ENCODE measurements around the gene ZCCHC14. TPM values are rescaled to one million over a fixed set of nuclear protein-coding genes. Genes with fewer than 3 reads are reported as not detected.
"Not testable (repeated sequence)": the region's sequence is repeated elsewhere in the genome, so short reads cannot be mapped to it uniquely, and the experiment has no call there.

Gene ZCCHC14
- total RNA-seq, 1 donor from 2014 or later = 16.6 TPM

DNA sequence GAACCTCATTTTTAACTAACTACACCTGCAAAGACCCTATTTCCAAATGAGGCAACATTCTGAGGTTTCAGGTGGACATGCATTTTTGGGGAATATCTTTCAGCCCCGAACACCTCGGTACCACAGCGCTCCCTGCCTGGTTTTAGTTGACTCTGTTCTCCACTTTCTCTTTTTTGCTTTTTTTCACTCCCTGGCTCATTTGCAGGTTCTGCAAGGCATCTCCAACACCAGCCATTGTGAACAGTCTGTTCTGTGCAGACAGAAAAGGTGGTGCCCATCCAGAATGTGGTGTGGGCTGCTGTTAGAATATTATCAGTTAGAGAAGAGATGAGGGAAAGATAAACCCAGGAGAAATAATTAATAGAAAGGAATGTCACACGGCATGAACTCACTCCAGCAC is 32.5 kb upstream of the ZCCHC14 start:
- DNase-seq (ENCODE audit: low spot score) = no peak

GRCh38 chr16:87524407-87524806 is 31.6 kb upstream of the ZCCHC14 start:
- DNase-seq (ENCODE audit: low spot score) = no peak

GRCh38 chr16:87523605-87524004 is 30.8 kb upstream of the ZCCHC14 start:
- DNase-seq (ENCODE audit: low spot score) = not testable (repeated sequence)

GRCh38 chr16:87521764-87522163 is 28.9 kb upstream of the ZCCHC14 start:
- DNase-seq (ENCODE audit: low spot score) = not testable (repeated sequence)

DNA sequence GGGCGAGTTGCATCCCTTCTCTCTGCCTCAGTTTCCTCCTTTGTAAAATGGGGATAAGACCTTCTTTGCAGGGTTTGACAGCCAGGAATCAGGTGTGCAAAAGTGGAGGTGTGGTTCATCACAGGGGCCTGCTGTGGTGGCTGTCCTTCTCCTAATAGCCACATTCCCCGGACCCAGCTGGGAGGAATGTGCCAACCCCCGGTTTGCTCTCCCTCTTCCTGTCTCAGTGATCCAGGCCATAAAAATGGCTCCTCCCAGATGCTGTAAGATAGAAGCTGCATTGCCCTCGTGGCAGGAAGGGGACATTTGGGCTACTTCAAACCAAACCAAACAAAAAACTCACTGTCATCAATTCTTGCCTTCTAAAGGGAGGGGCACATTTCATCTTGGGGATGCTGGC is 26.3 kb upstream of the ZCCHC14 start:
- not testable (repeated sequence) for DNase-seq (ENCODE audit: low spot score)

- DNase-seq (ENCODE audit: low spot score) = not testable (repeated sequence)
These were observed 25.7 kb upstream of the ZCCHC14 start for GRCh38 chr16:87518430-87519051.

DNA sequence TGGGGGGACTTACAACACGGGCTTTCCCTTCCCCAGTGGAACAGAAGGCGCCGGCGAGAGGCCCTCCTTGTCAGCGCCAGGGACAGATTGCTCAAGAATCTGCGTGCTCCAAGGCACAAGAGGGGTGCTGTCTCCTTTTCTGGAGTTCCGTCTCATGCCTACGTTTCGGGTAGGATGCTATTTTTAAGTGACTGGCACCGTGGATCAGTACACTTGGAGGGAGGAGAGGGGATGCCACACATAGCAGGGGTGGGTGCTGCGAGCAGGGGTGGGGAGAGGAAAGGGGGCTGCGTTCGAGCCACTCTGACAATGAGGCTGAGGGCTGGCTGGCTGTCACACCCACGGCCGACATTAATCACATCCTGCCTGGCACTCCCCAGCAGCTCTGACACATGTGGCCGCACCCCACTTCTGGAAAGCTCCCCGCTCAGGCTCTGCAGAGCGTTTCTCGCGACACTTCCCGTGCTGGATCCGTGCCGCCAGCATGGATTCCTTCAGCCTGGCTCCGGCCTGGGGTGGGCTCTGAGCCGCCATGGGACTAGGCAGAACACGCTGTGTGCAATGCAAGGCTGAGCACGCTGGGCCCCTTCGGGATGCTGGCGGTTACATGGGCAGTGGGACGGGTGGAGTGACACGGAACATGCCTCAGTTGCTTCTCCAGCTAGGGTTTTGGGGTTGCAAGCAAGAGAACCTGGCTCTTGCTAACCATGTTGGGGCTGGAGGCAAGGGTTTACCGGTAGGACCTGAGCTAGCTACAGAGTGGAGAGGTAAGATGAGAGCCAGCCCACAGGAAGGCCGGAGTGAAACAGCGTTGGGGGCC is 25.0 kb upstream of the ZCCHC14 start:
- DNase-seq (ENCODE audit: low spot score) = not testable (repeated sequence)

DNA sequence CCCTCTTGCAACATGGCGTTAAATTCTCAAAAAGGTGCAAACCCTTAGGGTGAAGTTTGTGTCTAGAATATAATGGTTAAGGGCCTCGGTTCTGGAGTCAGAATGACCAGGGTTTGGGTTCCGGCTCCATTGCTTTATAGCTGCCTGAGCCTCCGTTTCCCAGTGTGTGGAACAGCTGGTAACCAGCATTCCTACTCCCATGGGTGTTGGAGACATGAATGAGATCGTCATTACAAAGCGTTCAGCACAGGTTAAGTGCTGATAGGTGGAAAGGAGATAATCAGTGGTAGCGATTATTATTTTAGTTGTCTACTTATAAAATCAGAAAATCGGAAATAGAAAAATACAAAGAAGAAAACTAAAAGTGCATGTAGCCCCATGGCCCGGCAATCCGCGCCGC is 23.5 kb upstream of the ZCCHC14 start:
- DNase-seq (ENCODE audit: low spot score) = no peak

- no peak for DNase-seq (ENCODE audit: low spot score)
These were observed 22.9 kb upstream of the ZCCHC14 start for GRCh38 chr16:87515475-87516330.

GRCh38 chr16:87509778-87510177 is 17.0 kb upstream of the ZCCHC14 start:
- not testable (repeated sequence) for DNase-seq (ENCODE audit: low spot score)

DNA sequence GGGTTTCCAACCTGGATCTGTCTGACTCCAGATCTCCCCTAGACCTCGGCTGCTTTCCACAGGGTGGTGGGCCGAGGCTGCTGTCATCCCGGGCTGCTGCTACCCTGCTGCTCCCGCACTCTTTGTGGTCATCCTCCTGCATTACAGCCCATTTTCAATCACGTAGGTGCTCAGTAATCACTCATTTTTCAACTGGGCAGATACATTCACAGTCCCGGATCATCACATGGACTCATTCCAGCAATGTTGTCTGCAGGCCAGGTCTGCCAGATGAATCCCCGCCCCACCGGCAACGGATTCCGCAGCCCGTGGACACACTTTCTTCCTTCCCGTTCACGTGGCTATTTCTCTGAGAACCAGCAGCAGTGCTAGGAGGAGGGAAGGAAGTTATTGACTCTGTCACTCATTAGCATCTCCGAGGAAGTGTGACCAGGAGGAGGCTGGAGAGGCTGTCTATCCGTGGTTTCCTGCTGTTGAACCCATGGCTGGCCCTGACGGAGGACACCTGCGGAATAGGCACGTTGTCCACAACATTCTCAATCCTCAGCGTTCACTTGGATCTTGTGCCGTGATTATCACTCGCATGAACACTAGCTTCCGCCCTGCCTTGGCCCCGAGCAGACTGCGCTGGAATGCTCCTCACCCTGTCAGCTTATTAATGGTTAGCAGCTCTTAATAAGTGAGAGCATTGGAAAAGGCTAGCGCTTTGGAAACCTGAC is 14.7 kb upstream of the ZCCHC14 start:
- no peak for DNase-seq (ENCODE audit: low spot score)

- no peak for DNase-seq (ENCODE audit: low spot score)
These were observed 13.9 kb upstream of the ZCCHC14 start for GRCh38 chr16:87506423-87507350.

DNA sequence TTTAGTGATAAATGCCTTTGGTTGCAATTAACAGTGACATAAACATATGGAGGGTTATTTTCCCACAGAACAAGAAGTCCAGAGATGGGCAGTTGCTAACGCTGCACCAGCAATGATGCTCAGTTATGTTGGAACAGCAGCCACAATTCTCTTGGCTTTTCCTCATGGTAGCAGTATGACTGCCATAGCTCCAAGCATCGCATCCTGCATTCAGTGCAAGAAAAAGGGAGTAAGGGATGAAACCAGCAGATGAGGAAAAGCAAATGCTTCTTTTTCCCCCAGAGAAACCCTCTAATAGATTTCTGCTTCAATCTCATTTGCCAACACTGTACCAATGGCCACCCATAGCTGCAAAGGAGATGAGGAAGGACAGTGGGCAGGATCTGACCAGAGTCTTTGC is 13.0 kb upstream of the ZCCHC14 start:
- DNase-seq (ENCODE audit: low spot score) = no peak

DNA sequence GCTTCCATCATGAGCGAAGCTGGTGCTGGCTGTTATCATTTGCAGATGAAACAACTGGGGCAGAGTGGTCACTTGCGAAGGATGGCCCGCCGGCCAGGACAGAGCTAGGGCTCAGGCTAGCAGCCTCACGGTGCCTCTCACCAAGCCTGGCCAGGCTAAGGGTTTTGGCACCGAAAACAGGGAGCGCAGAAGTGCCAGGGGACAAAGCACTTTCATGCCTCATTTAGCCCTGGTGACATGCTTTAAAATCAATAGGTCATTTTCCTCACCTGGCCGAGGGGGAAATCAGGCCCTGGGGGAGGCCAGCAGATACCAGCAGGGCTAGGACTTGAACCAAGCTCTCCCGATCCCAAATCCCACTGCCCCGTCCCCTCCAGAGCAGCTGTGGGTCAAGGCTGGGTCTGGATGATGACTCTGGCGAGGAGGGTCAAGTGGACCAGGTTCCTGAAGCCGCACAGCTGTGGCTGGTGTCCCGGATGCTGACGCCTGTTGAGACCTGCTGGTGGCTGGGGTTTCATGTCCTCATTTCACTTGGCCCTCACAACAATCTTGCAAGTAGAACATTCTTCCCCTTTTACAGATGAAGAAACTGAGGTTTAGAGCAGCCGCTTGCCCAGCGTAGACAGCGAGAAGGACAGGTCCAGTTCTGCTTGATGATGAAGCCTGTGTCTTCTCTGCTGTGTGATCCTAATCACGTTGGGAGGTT is 10.6 kb upstream of the ZCCHC14 start:
- not testable (repeated sequence) for DNase-seq (ENCODE audit: low spot score)

- no peak for DNase-seq (ENCODE audit: low spot score)
These were observed 9.6 kb upstream of the ZCCHC14 start for GRCh38 chr16:87502308-87502969.

GRCh38 chr16:87501117-87501516 is 8.3 kb upstream of the ZCCHC14 start:
- no peak for DNase-seq (ENCODE audit: low spot score)

- DNase-seq (ENCODE audit: low spot score) = no peak
These were observed 6.3 kb upstream of the ZCCHC14 start for GRCh38 chr16:87499189-87499486.

DNA sequence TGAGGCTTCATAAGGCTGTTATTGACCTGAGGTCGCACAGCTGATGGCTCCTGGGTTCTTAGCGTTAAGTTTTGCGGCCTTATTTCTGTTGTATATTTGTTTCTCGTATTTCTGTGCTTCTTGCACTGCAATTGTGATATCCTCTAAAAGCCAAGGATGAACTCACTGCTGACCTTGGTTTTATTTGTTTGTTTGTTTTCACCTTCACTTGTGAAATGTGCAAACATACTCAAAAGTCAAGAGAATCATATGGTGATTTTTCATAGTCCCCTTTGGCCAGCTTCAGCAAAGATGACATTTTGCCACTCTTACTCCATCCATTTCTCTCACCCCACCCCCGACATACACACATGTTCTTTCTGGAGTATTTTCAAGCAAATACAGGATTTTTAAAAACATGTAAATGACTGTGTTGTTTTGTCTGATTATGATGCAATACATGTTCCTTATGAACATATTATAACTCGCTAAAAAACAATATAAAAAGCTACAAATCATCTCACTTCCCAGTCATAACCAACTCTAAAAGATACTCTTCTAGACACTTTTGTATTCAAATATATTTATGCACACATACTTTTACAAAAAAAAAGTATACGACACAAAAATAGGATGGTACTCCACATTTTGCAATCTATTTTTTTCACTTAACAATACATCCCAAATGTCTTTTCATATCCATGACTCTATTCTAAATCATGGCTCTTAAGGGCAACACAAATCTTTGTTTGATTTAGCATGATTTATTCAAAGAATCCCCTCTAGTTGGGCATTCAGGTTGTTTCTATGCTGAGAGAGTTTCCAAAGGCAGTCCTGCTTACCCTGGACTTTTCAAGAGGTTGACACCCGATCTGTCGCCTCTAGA is 5.7 kb upstream of the ZCCHC14 start:
- no peak for DNase-seq (ENCODE audit: low spot score)
